ENCODE results near the gene ZC2HC1C. TPM values are rescaled to one million over a fixed set of nuclear protein-coding genes. Genes with fewer than 3 reads are reported as not detected.

Gene ZC2HC1C
- polyA plus RNA-seq, 2 of the 4 experiments (the other 2 are of a cell fraction): 2.7 to 3.9 TPM

- no peak overlapping the region for H3K27ac ChIP-seq
- ChIA-PET POLR2A (no interaction called here), CTCF (interaction anchor here (1.1 to 4.6 kb wide), 4 partner anchors 19 to 79 kb away, joined by 4 to 25 read pairs (median 12); no protein-coding TSS in a partner anchor)
- 74% methylated on average over 4 of the region's 4 CpGs for WGBS (ENCODE audit: missing lambda C conversion rate)
- no peak overlapping the region for H3K4me2 ChIP-seq
- DNase-seq (ENCODE audit: low read depth in 1 of 2, low spot score in 1 of 2): no peak
- FAIRE-seq: no peak
- no peaks in the 10 kb centered on the region for H3K9me3 ChIP-seq
- no peak overlapping the region for H3K4me3 ChIP-seq
- H3K4me1 ChIP-seq: no peaks in the 10 kb centered on the region
- no peak for TF ChIP-seq ZNF302 (CRISPR knock-in tag; IDR thresholded peaks at IDR 0.05)
- TF ChIP-seq ELK1 (IDR thresholded peaks at IDR 0.05; ENCODE audit: low read depth, low read length): no peak
- no peak for TF ChIP-seq RFX5 (IDR thresholded peaks at IDR 0.05)
- TF ChIP-seq EP300 (IDR thresholded peaks at IDR 0.05): no peak
- no peak for TF ChIP-seq GATA3 (IDR thresholded peaks at IDR 0.05; ENCODE audit: borderline replicate concordance)
- no peak for TF ChIP-seq HOXA7 (CRISPR knock-in tag; IDR thresholded peaks at IDR 0.05)
- no peak for TF ChIP-seq BHLHE40 (IDR thresholded peaks at IDR 0.05; ENCODE audit: low read depth, low read length)
- no peak for TF ChIP-seq EHMT2 (IDR thresholded peaks at IDR 0.05; ENCODE audit: low read depth)
- no peak for TF ChIP-seq NPAS2 (CRISPR knock-in tag; IDR thresholded peaks at IDR 0.05; ENCODE audit: borderline replicate concordance)
- TF ChIP-seq KDM5A (IDR thresholded peaks at IDR 0.05): no peak
- no peak for TF ChIP-seq CHD2 (IDR thresholded peaks at IDR 0.05; ENCODE audit: low read length, partially characterized antibody)
- TF ChIP-seq FOSB (CRISPR knock-in tag; IDR thresholded peaks at IDR 0.05): no peak
- no peak for TF ChIP-seq BCL3 (IDR thresholded peaks at IDR 0.05)
- TF ChIP-seq FOXS1 (CRISPR knock-in tag; IDR thresholded peaks at IDR 0.05): no peak
- no peak for TF ChIP-seq HES2 (IDR thresholded peaks at IDR 0.05)
- TF ChIP-seq HDAC2 (IDR thresholded peaks at IDR 0.05): no peak
- TF ChIP-seq RAD21 (conservative IDR thresholded peaks at IDR 0.05 in 1 of 2, IDR thresholded peaks at IDR 0.05 in 1 of 2): no peak
- TF ChIP-seq MAZ (IDR thresholded peaks at IDR 0.05; ENCODE audit: borderline replicate concordance, low read depth, low read length): no peak
- no peak for TF ChIP-seq ATOH8 (CRISPR knock-in tag; IDR thresholded peaks at IDR 0.05; ENCODE audit: low read depth)
- TF ChIP-seq ESRRA (IDR thresholded peaks at IDR 0.05; ENCODE audit: borderline replicate concordance, low read length): no peak
- no peak; a peak in 1 of 6 replicates for ATAC-seq
Observed at GRCh38 chr14:75025082-75025481, 44.4 kb upstream of the ZC2HC1C start.

GRCh38 chr14:75025876-75026275, 43.6 kb upstream of the ZC2HC1C start:
- Histone ChIP-seq H3K9me3 (no peaks in the 10 kb centered on the region), H3K27ac (no peak overlapping the region), H3K4me1 (no peaks in the 10 kb centered on the region), H3K4me3 (no peak overlapping the region), H3K4me2 (no peak overlapping the region)
- ATAC-seq (no peak), FAIRE-seq (no peak), DNase-seq (ENCODE audit: low read depth in 1 of 2, low spot score in 1 of 2) (no peak)
- TF ChIP-seq MAFK (IDR thresholded peaks at IDR 0.05; ENCODE audit: partially characterized antibody): no peak
- TF ChIP-seq FOSB (CRISPR knock-in tag; IDR thresholded peaks at IDR 0.05): no peak
- TF ChIP-seq NR3C1 (IDR thresholded peaks at IDR 0.05): no peak
- TF ChIP-seq ZSCAN20 (CRISPR knock-in tag; IDR thresholded peaks at IDR 0.05): no peak
- TF ChIP-seq USF2 (IDR thresholded peaks at IDR 0.05): no peak
- no peak for TF ChIP-seq FOSL2 (IDR thresholded peaks at IDR 0.05)
- no peak for TF ChIP-seq FOSL2 (CRISPR knock-in tag; IDR thresholded peaks at IDR 0.05)
- no peak for TF ChIP-seq HDAC2 (IDR thresholded peaks at IDR 0.05)
- no peak for TF ChIP-seq MYC (IDR thresholded peaks at IDR 0.05; ENCODE audit: borderline replicate concordance, low read length)
- TF ChIP-seq MAX (IDR thresholded peaks at IDR 0.05): no peak
- no peak for TF ChIP-seq POLR2AphosphoS2 (conservative IDR thresholded peaks at IDR 0.05; ENCODE audit: low read length)
- no peak for TF ChIP-seq PHF8 (IDR thresholded peaks at IDR 0.05; ENCODE audit: borderline replicate concordance, low read depth)
- no peak for TF ChIP-seq KDM5A (IDR thresholded peaks at IDR 0.05)
- no peak for TF ChIP-seq RAD21 (conservative IDR thresholded peaks at IDR 0.05 in 1 of 2, IDR thresholded peaks at IDR 0.05 in 1 of 2)
- no peak for TF ChIP-seq TP53 (CRISPR knock-in tag; IDR thresholded peaks at IDR 0.05)
- no peak for TF ChIP-seq ELK1 (IDR thresholded peaks at IDR 0.05; ENCODE audit: low read depth, low read length)
- no peak for TF ChIP-seq ZNF302 (CRISPR knock-in tag; IDR thresholded peaks at IDR 0.05)
- no peak for TF ChIP-seq MAZ (IDR thresholded peaks at IDR 0.05; ENCODE audit: borderline replicate concordance, low read depth, low read length)
- no peak for TF ChIP-seq HES2 (IDR thresholded peaks at IDR 0.05)
- no peak for TF ChIP-seq RCOR1 (IDR thresholded peaks at IDR 0.05; ENCODE audit: low read depth, low read length)
- TF ChIP-seq HOXB5 (CRISPR knock-in tag; IDR thresholded peaks at IDR 0.05): no peak
- CTCF ChIA-PET: interaction anchor here (4.6 kb wide), 1 partner anchor 63 kb away, joined by 19 read pairs; no protein-coding TSS in a partner anchor
- 96% methylated on average over 2 of the region's 2 CpGs for WGBS (ENCODE audit: missing lambda C conversion rate)
- POLR2A ChIA-PET: no interaction called here
